GM12865 (cell line): ENCODE results near the gene TTLL8.

Experiments
- DNase-seq: peaks from one replicate; pipeline ENCODE4 v3.0.0; 2010; ENCODE audit warnings: low read depth
- H3K4me3 ChIP-seq: 2 replicates; pipeline ENCODE4 v1.5.1; 2011; ENCODE audit warnings: mild to moderate bottlenecking, low read depth, low read length, control low read depth
- CTCF ChIP-seq: IDR thresholded peaks from 2 replicates; pipeline ENCODE4 v1.5.1; 2011; ENCODE audit warnings: low read length, control low read depth, low read depth, inconsistent platforms; ENCODE audit not compliant: insufficient read depth; ENCODE audit errors: missing control alignments

Gene TTLL8

GRCh38 chr22:50012211-50013181 lies 45.6 kb downstream of the TTLL8 start, which contains the start of gene IL17REL:
IL17REL (minus strand) TSS chr22:50012765; CDS start chr22:50012646, 119 bp downstream.
- TF ChIP-seq CTCF, result no peak
- DNase-seq, result no peak
- H3K4me3 ChIP-seq, result no peak within 1 kb of the TSS

GRCh38 chr22:50011447-50012210 lies 46.5 kb downstream of the TTLL8 start:
- no peak for TF ChIP-seq CTCF
- no peak for DNase-seq
- H3K4me3 ChIP-seq, result peak overlapping the region; percentile 41

GRCh38 chr22:50010676-50011446 lies 47.2 kb downstream of the TTLL8 start:
- peak overlapping the region; percentile 63 for H3K4me3 ChIP-seq
- no peak for TF ChIP-seq CTCF
- peak; percentile 78 for DNase-seq

- TF ChIP-seq CTCF, result no peak
- no peak for DNase-seq
- H3K4me3 ChIP-seq, result peak overlapping the region; percentile 63
These were observed 48.1 kb downstream of the TTLL8 start for GRCh38 chr22:50009765-50010675.

GRCh38 chr22:50009251-50009650 lies 48.8 kb downstream of the TTLL8 start:
- DNase-seq, result no peak
- no peak overlapping the region for H3K4me3 ChIP-seq
- TF ChIP-seq CTCF, result no peak
